Sigmoid colon (tissue), 3 donors: ENCODE measurements around the gene ALDH3B1.

Experiments
- POLR2A ChIP-seq, 2 donors: fragments of 450-650 bp; IDR thresholded peaks; one replicate each; pipeline ENCODE4 v1.6.1; 2016; ENCODE audit warnings: antibody characterized with exemption in 2 of 2, mild to moderate bottlenecking in 2 of 2, moderate library complexity in 2 of 2
- TF ChIP-seq, protein P1 (sequence below), 4 experiments: fragments of 450-650 bp in 3 of 4; fragments of 200-600 bp in 1 of 4; IDR thresholded peaks; one replicate each; pipeline ENCODE4 v1.5.1; 2016 to 2019; ENCODE audit warnings: antibody characterized with exemption in 4 of 4, mild to moderate bottlenecking in 3 of 4, moderate library complexity in 2 of 4

- TF ChIP-seq, protein P1, sequence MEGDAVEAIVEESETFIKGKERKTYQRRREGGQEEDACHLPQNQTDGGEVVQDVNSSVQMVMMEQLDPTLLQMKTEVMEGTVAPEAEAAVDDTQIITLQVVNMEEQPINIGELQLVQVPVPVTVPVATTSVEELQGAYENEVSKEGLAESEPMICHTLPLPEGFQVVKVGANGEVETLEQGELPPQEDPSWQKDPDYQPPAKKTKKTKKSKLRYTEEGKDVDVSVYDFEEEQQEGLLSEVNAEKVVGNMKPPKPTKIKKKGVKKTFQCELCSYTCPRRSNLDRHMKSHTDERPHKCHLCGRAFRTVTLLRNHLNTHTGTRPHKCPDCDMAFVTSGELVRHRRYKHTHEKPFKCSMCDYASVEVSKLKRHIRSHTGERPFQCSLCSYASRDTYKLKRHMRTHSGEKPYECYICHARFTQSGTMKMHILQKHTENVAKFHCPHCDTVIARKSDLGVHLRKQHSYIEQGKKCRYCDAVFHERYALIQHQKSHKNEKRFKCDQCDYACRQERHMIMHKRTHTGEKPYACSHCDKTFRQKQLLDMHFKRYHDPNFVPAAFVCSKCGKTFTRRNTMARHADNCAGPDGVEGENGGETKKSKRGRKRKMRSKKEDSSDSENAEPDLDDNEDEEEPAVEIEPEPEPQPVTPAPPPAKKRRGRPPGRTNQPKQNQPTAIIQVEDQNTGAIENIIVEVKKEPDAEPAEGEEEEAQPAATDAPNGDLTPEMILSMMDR (IDR thresholded peaks at IDR 0.05), result no peak
- TF ChIP-seq POLR2A (IDR thresholded peaks at IDR 0.05), result no peak
These were observed 12.4 kb downstream of the ALDH3B1 start for GRCh38 chr11:68022531-68022930.
